Measurements from ENCODE around the gene MPPED1. TPM values are rescaled to one million over a fixed set of nuclear protein-coding genes. Genes with fewer than 3 reads are reported as not detected.

The MPPED1 gene
- total RNA-seq, 1 experiment from 2014 or later: not detected

DNA sequence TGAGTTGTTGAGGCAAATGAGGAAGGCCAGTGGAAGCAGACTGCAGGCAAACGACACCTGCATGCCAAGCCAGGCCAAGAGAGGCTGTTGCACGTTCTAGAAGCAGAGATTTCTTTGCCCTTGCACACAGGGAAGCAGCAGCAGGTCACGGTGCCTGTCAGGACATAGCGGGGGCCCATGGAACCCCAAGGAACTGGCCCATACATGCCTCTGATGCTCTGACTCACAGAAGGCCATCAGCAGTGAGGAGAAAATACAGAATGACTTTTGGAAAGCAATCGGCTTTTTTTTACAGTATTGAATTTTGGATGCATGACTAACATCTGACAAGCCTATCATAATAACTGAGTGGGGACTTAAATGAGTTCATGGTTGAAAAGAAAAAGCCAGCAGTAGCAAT is 123.9 kb downstream of the MPPED1 start:
- Histone ChIP-seq H3K9me3 (ENCODE audit: low read depth, low read length, poor library complexity, severe bottlenecking) (no peaks in the 10 kb centered on the region), H3K36me3 (ENCODE audit: insufficient read depth, low read length, poor library complexity, severe bottlenecking) (no peaks in the 10 kb centered on the region), H3K27me3 (replicated peaks; ENCODE audit: insufficient read depth, low read depth, low read length, poor library complexity) (no peaks in the 10 kb centered on the region), H3K4me1 (ENCODE audit: insufficient read depth, low read length, poor library complexity, severe bottlenecking) (peaks cover 9% of the 10 kb centered on the region), H3K27ac (ENCODE audit: low read depth, low read length, poor library complexity, severe bottlenecking) (no peak overlapping the region), H3K4me3 (ENCODE audit: low read depth, low read length, poor library complexity, severe bottlenecking) (no peak overlapping the region)
- intact Hi-C loops (cut with micrococcal nuclease; ENCODE audit: unreplicated experiment): no loop called here
- no peak for TF ChIP-seq CTCF (conservative IDR thresholded peaks at IDR 0.05; ENCODE audit: low read depth, low read length)
- no peak for TF ChIP-seq EZH2 (IDR thresholded peaks at IDR 0.05; ENCODE audit: borderline replicate concordance, low read depth, low read length, poor library complexity, severe bottlenecking)
- no TSS peak for BruUV-seq (replicated peaks)
- DNase-seq (ENCODE audit: low spot score): no peak
- CTCF ChIA-PET: no interaction called here
- POLR2A ChIA-PET (ENCODE audit: low non-redundant PET): no interaction called here

GRCh38 chr22:43537019-43537585 is 125.3 kb downstream of the MPPED1 start:
- peaks cover 10% of the 10 kb centered on the region for H3K4me1 ChIP-seq (ENCODE audit: insufficient read depth, low read length, poor library complexity, severe bottlenecking)
- ChIA-PET POLR2A (ENCODE audit: low non-redundant PET) (no interaction called here), CTCF (no interaction called here)
- H3K27me3 ChIP-seq (replicated peaks; ENCODE audit: insufficient read depth, low read depth, low read length, poor library complexity): no peaks in the 10 kb centered on the region
- H3K36me3 ChIP-seq (ENCODE audit: insufficient read depth, low read length, poor library complexity, severe bottlenecking): no peaks in the 10 kb centered on the region
- DNase-seq (ENCODE audit: low spot score): peak; percentile 77
- no TSS peak for BruUV-seq (replicated peaks)
- no peaks in the 10 kb centered on the region for H3K9me3 ChIP-seq (ENCODE audit: low read depth, low read length, poor library complexity, severe bottlenecking)
- no peak for TF ChIP-seq CTCF (conservative IDR thresholded peaks at IDR 0.05; ENCODE audit: low read depth, low read length)
- TF ChIP-seq EZH2 (IDR thresholded peaks at IDR 0.05; ENCODE audit: borderline replicate concordance, low read depth, low read length, poor library complexity, severe bottlenecking): no peak
- H3K4me3 ChIP-seq (ENCODE audit: low read depth, low read length, poor library complexity, severe bottlenecking): no peak overlapping the region
- no peak overlapping the region for H3K27ac ChIP-seq (ENCODE audit: low read depth, low read length, poor library complexity, severe bottlenecking)
- intact Hi-C loops (cut with micrococcal nuclease; ENCODE audit: unreplicated experiment): no loop called here

DNA sequence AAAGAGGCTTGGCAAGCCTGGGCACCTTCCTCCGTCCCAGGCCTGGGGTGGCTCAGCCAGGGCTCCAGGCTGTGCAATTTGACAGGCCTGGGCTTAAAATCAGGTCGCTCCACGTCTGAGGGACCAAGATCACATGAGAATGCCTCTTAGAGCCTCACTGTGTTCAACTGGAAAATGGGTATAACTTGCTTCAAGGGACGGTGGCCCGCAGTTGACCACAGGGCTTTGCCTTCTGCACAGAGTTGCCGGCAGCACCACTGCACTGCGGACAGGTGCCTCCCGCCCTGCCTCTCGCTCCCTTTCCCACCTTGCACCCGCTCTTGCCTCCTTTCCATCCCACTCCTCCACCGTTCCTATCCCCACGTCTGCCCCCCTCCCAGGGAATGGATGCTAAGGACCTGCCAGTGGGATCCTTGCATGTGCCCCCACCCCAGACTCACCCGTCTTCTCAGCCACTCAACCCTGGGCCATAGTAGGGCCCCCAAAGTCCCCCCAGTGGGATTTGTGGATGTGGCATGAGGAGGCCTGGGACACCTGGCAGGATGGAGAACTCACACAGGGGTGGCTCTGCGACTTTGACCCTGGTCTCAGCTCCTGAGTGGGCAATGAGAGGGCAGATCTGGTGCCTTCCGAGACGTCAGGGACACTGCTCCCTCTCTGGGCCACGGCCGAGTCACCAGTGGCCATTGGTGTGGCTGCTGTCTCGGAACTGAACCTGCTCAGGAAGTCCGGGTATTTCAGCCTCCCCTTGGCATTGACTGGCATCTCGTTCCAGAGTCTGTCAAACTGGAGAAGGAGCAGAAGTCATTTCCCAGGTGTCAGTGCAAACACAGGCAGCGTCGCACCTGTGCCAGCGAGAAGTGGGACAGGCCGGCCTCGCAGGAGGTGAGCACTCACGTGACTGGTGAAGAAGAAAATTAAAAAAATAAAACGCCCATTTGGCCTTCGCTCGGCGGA is 128.0 kb downstream of the MPPED1 start:
- DNase-seq (ENCODE audit: low spot score): no peak
- intact Hi-C loops (cut with micrococcal nuclease; ENCODE audit: unreplicated experiment): no loop called here
- Histone ChIP-seq H3K9me3 (ENCODE audit: low read depth, low read length, poor library complexity, severe bottlenecking) (no peaks in the 10 kb centered on the region), H3K4me1 (ENCODE audit: insufficient read depth, low read length, poor library complexity, severe bottlenecking) (peaks cover 10% of the 10 kb centered on the region), H3K27me3 (replicated peaks; ENCODE audit: insufficient read depth, low read depth, low read length, poor library complexity) (no peaks in the 10 kb centered on the region), H3K27ac (ENCODE audit: low read depth, low read length, poor library complexity, severe bottlenecking) (no peak overlapping the region), H3K36me3 (ENCODE audit: insufficient read depth, low read length, poor library complexity, severe bottlenecking) (no peaks in the 10 kb centered on the region), H3K4me3 (ENCODE audit: low read depth, low read length, poor library complexity, severe bottlenecking) (no peak overlapping the region)
- BruUV-seq (replicated peaks): no TSS peak
- ChIA-PET POLR2A (ENCODE audit: low non-redundant PET) (no interaction called here), CTCF (no interaction called here)
- TF ChIP-seq EZH2 (IDR thresholded peaks at IDR 0.05; ENCODE audit: borderline replicate concordance, low read depth, low read length, poor library complexity, severe bottlenecking): no peak
- TF ChIP-seq CTCF (conservative IDR thresholded peaks at IDR 0.05; ENCODE audit: low read depth, low read length): no peak

All from A673 (cell line).